ENCODE measurements around the gene LRP5. TPM values are rescaled to one million over a fixed set of nuclear protein-coding genes. Genes with fewer than 3 reads are reported as not detected.
A peak's percentile ranks its signal among the peaks of the same experiment; 100 is the strongest.

Gene LRP5
- total RNA-seq, 4 donors from 2014 or later = 22.3 to 43.2 (median 33.8) TPM

- no peak for TF ChIP-seq POLR2A (IDR thresholded peaks at IDR 0.05)
- no peak for TF ChIP-seq EP300 (IDR thresholded peaks at IDR 0.05)
- TF ChIP-seq, protein P1, sequence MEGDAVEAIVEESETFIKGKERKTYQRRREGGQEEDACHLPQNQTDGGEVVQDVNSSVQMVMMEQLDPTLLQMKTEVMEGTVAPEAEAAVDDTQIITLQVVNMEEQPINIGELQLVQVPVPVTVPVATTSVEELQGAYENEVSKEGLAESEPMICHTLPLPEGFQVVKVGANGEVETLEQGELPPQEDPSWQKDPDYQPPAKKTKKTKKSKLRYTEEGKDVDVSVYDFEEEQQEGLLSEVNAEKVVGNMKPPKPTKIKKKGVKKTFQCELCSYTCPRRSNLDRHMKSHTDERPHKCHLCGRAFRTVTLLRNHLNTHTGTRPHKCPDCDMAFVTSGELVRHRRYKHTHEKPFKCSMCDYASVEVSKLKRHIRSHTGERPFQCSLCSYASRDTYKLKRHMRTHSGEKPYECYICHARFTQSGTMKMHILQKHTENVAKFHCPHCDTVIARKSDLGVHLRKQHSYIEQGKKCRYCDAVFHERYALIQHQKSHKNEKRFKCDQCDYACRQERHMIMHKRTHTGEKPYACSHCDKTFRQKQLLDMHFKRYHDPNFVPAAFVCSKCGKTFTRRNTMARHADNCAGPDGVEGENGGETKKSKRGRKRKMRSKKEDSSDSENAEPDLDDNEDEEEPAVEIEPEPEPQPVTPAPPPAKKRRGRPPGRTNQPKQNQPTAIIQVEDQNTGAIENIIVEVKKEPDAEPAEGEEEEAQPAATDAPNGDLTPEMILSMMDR (IDR thresholded peaks at IDR 0.05) = peak in 4 of 5 experiments; percentile 30 to 47 (median 43)
- Histone ChIP-seq H3K27me3 (no peaks in the 10 kb centered on the region), H3K4me1 (peaks cover 0 to 58% (median 39%) of the 10 kb centered on the region in 4 donors), H3K36me3 (peaks cover 0 to 17% (median 11%) of the 10 kb centered on the region in 3 donors), H3K27ac (peak overlapping the region; percentile 91 to 99 (median 95)), H3K4me3 (peak overlapping the region; percentile 66 to 93 (median 81)), H3K9me3 (no peaks in the 10 kb centered on the region)
- peak in 1 of 2 donors; percentile 43 for DNase-seq (ENCODE audit: low spot score in 2 of 2)
- WGBS, 2 donors = 1 to 2% methylated on average over 23 of the region's 23 CpGs
Measured at GRCh38 chr11:68271023-68271780, 41.2 kb upstream of the LRP5 start.

GRCh38 chr11:68271781-68272608, 40.4 kb upstream of the LRP5 start, which contains the start of gene C11orf24:
TSS of gene C11orf24 (minus strand) at chr11:68271973. CDS start at chr11:68263767, 8,206 bp downstream.
- DNase-seq (ENCODE audit: low spot score in 2 of 2) = peak; percentile 87 to 90
- H3K4me3 ChIP-seq = peak within 1 kb of the TSS; percentile 66 to 93 (median 81)
- no peaks in the 10 kb centered on the region for H3K27me3 ChIP-seq
- H3K27ac ChIP-seq = peak within 1 kb of the TSS; percentile 91 to 99 (median 95)
- peaks cover 0 to 12% (median 5%) of the 10 kb centered on the region in 3 donors for H3K36me3 ChIP-seq
- H3K9me3 ChIP-seq = no peaks in the 10 kb centered on the region
- 0% methylated on average over 14 to 37 of the region's 71 CpGs for whole genome bisulfite sequencing, 2 donors
- TF ChIP-seq POLR2A (IDR thresholded peaks at IDR 0.05) = peak; percentile 72 to 94
- TF ChIP-seq, protein P1 (IDR thresholded peaks at IDR 0.05) = peak in 2 of 5 experiments; percentile 15 to 57
- TF ChIP-seq EP300 (IDR thresholded peaks at IDR 0.05) = peak; percentile 78 to 90
- peaks cover 0 to 50% (median 36%) of the 10 kb centered on the region in 4 donors for H3K4me1 ChIP-seq

- DNase-seq (ENCODE audit: low spot score in 2 of 2) = no peak
- Histone ChIP-seq H3K36me3 (peaks cover 0 to under 1% (median 0%) of the 10 kb centered on the region in 3 donors), H3K9me3 (no peaks in the 10 kb centered on the region), H3K4me1 (peaks cover 0 to 38% (median 26%) of the 10 kb centered on the region in 4 donors), H3K27ac (peak overlapping the region in 2 of 4 donors; percentile 95 to 99), H3K4me3 (peak overlapping the region in 1 of 4 donors; percentile 84), H3K27me3 (no peaks in the 10 kb centered on the region)
- no peak for TF ChIP-seq POLR2A (IDR thresholded peaks at IDR 0.05)
- no peak for TF ChIP-seq EP300 (IDR thresholded peaks at IDR 0.05)
- TF ChIP-seq, protein P1 (IDR thresholded peaks at IDR 0.05) = no peak
- 87 to 90% methylated on average over 21 of the region's 21 CpGs for WGBS, 2 donors
Measured at GRCh38 chr11:68273026-68273738, 39.2 kb upstream of the LRP5 start.

- Histone ChIP-seq H3K9me3 (no peaks in the 10 kb centered on the region), H3K27ac (no peak overlapping the region), H3K4me1 (peaks cover 0 to 29% (median 21%) of the 10 kb centered on the region in 4 donors), H3K27me3 (no peaks in the 10 kb centered on the region), H3K36me3 (no peaks in the 10 kb centered on the region), H3K4me3 (no peak overlapping the region)
- DNase-seq (ENCODE audit: low spot score in 2 of 2) = no peak
- TF ChIP-seq EP300 (IDR thresholded peaks at IDR 0.05) = no peak
- TF ChIP-seq, protein P1 (IDR thresholded peaks at IDR 0.05) = no peak
- TF ChIP-seq POLR2A (IDR thresholded peaks at IDR 0.05) = no peak
- WGBS, 2 donors = 93 to 95% methylated on average over 1 of the region's 1 CpG
Measured at GRCh38 chr11:68274306-68274705, 38.1 kb upstream of the LRP5 start.
